Gastrocnemius medialis (tissue), 4 donors: Measurements from ENCODE around the gene HIRIP3.

Source experiments
- POLR2A ChIP-seq, 2 donors: fragments of 450-650 bp; IDR thresholded peaks; one replicate each; pipeline ENCODE4 v1.6.1; 2017; ENCODE audit warnings: antibody characterized with exemption in 2 of 2, mild to moderate bottlenecking in 2 of 2, moderate library complexity in 2 of 2
- TF ChIP-seq, protein P1 (sequence below), 5 experiments: fragments of 450-650 bp in 3 of 5; fragments of 200-600 bp in 2 of 5; sonication (generic) in 2 of 5; IDR thresholded peaks in 4 of 5; conservative IDR thresholded peaks in 1 of 5; 1 replicate in 4 of 5; 2 replicates in 1 of 5; pipeline ENCODE4 v1.5.1; 2016 to 2019; ENCODE audit warnings: antibody characterized with exemption in 5 of 5, mild to moderate bottlenecking in 3 of 5, moderate library complexity in 3 of 5

DNA sequence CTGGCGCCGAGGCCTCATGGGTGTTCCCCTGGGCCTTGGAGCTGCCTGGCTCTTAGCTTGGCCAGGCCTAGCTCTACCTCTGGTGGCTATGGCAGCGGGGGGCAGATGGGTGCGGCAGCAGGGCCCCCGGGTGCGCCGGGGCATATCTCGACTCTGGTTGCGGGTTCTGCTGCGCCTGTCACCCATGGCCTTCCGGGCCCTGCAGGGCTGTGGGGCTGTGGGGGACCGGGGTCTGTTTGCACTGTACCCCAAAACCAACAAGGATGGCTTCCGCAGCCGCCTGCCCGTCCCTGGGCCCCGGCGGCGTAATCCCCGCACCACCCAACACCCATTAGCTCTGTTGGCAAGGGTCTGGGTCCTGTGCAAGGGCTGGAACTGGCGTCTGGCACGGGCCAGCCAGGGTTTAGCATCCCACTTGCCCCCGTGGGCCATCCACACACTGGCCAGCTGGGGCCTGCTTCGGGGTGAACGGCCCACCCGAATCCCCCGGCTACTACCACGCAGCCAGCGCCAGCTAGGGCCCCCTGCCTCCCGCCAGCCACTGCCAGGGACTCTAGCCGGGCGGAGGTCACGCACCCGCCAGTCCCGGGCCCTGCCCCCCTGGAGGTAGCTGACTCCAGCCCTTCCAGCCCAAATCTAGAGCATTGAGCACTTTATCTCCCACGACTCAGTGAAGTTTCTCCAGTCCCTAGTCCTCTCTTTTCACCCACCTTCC is 7.9 kb downstream of the HIRIP3 start:
- TF ChIP-seq, protein P1, sequence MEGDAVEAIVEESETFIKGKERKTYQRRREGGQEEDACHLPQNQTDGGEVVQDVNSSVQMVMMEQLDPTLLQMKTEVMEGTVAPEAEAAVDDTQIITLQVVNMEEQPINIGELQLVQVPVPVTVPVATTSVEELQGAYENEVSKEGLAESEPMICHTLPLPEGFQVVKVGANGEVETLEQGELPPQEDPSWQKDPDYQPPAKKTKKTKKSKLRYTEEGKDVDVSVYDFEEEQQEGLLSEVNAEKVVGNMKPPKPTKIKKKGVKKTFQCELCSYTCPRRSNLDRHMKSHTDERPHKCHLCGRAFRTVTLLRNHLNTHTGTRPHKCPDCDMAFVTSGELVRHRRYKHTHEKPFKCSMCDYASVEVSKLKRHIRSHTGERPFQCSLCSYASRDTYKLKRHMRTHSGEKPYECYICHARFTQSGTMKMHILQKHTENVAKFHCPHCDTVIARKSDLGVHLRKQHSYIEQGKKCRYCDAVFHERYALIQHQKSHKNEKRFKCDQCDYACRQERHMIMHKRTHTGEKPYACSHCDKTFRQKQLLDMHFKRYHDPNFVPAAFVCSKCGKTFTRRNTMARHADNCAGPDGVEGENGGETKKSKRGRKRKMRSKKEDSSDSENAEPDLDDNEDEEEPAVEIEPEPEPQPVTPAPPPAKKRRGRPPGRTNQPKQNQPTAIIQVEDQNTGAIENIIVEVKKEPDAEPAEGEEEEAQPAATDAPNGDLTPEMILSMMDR (IDR thresholded peaks at IDR 0.05 in 4 of 5, conservative IDR thresholded peaks at IDR 0.05 in 1 of 5), result no peak
- no peak for TF ChIP-seq POLR2A (IDR thresholded peaks at IDR 0.05)
